DND-41 (cell line): ENCODE data around the gene TWF2.

Source experiments
- ATAC-seq: fragments of 200-7000 bp; cut with Tn5 transposase; 3 replicates; pipeline ENCODE4 v1.9.1; 2021; ENCODE audit warnings: low read depth; ENCODE audit not compliant: insufficient read depth
- DNase-seq: peaks from one replicate; pipeline ENCODE4 v3.0.0-alpha.2; 2020
- H2AFZ ChIP-seq: 2 replicates; pipeline ENCODE4 v1.6.0; 2012; ENCODE audit warnings: low read depth, low read length
- H3K27ac ChIP-seq: 2 replicates; pipeline ENCODE4 v1.5.1; 2012; ENCODE audit warnings: low read length, inconsistent platforms
- H3K27me3 ChIP-seq: fragments of 200-600 bp; sonication (generic); 2 replicates; pipeline ENCODE4 v1.6.0; 2012; ENCODE audit warnings: low read length, mild to moderate bottlenecking, inconsistent platforms; ENCODE audit not compliant: insufficient read depth, poor library complexity
- H3K36me3 ChIP-seq: 2 replicates; pipeline ENCODE4 v1.5.1; 2012; ENCODE audit warnings: low read length, inconsistent platforms; ENCODE audit not compliant: insufficient read depth
- H3K4me1 ChIP-seq: 2 replicates; pipeline ENCODE4 v1.5.1; 2012; ENCODE audit warnings: mild to moderate bottlenecking, low read length; ENCODE audit not compliant: insufficient read depth
- H3K4me2 ChIP-seq: 2 replicates; pipeline ENCODE4 v1.6.0; 2012; ENCODE audit warnings: mild to moderate bottlenecking, moderate library complexity, low read length, inconsistent platforms; ENCODE audit not compliant: insufficient read depth
- H3K4me3 ChIP-seq, 2 experiments: fragments of 200-600 bp in 1 of 2; shearing (Covaris generic) in 1 of 2; 2 replicates each; pipeline ENCODE4 v1.5.1; 2012 to 2016; ENCODE audit warnings: inconsistent platforms in 2 of 2, low read length in 2 of 2, mild to moderate bottlenecking in 2 of 2, low read depth in 1 of 2, moderate library complexity in 1 of 2
- H3K79me2 ChIP-seq: 2 replicates; pipeline ENCODE4 v1.6.0; 2012; ENCODE audit warnings: low read length, inconsistent platforms; ENCODE audit not compliant: insufficient read depth
- H3K9ac ChIP-seq: 2 replicates; pipeline ENCODE4 v1.6.0; 2012; ENCODE audit warnings: low read depth, mild to moderate bottlenecking, inconsistent platforms, low read length, moderate library complexity
- H3K9me3 ChIP-seq: 2 replicates; pipeline ENCODE4 v1.5.1; 2012; ENCODE audit warnings: low read length, moderate library complexity, mild to moderate bottlenecking, inconsistent platforms; ENCODE audit not compliant: insufficient read depth, severe bottlenecking
- H4K20me1 ChIP-seq: 2 replicates; pipeline ENCODE4 v1.6.0; 2012; ENCODE audit warnings: low read length; ENCODE audit not compliant: insufficient read depth
- CTCF ChIP-seq: IDR thresholded peaks from 2 replicates; pipeline ENCODE4 v1.5.1; 2012; ENCODE audit warnings: borderline replicate concordance, low read length, moderate library complexity, mild to moderate bottlenecking; ENCODE audit not compliant: poor library complexity, severe bottlenecking; ENCODE audit errors: extremely low read depth
- EZH2 ChIP-seq: IDR thresholded peaks from 3 replicates; pipeline ENCODE4 v1.6.1; 2012; ENCODE audit warnings: borderline replicate concordance, low read depth, mild to moderate bottlenecking, moderate library complexity, low read length, inconsistent platforms; ENCODE audit not compliant: severe bottlenecking

The TWF2 gene

GRCh38 chr3:52182196-52182595 is 56.8 kb downstream of the TWF2 start:
- DNase-seq, result no peak
- no peaks in the 10 kb centered on the region for H3K36me3 ChIP-seq
- no peak overlapping the region for H3K4me3 ChIP-seq
- no peak overlapping the region for H2AFZ ChIP-seq
- H3K9me3 ChIP-seq, result no peaks in the 10 kb centered on the region
- no peaks in the 10 kb centered on the region for H3K27me3 ChIP-seq
- TF ChIP-seq CTCF, result no peak
- TF ChIP-seq EZH2, result no peak
- no peaks in the 10 kb centered on the region for H3K79me2 ChIP-seq
- no peak overlapping the region for H3K27ac ChIP-seq
- H3K4me1 ChIP-seq, result no peaks in the 10 kb centered on the region
- no peak for ATAC-seq
- no peak overlapping the region for H3K4me2 ChIP-seq
- no peaks in the 10 kb centered on the region for H4K20me1 ChIP-seq
- no peak overlapping the region for H3K9ac ChIP-seq

- no peaks in the 10 kb centered on the region for H3K27me3 ChIP-seq
- no peak overlapping the region for H3K4me3 ChIP-seq
- H2AFZ ChIP-seq, result no peak overlapping the region
- no peak overlapping the region for H3K4me2 ChIP-seq
- H3K9me3 ChIP-seq, result no peaks in the 10 kb centered on the region
- no peaks in the 10 kb centered on the region for H4K20me1 ChIP-seq
- no peak for ATAC-seq
- no peaks in the 10 kb centered on the region for H3K36me3 ChIP-seq
- TF ChIP-seq CTCF (no peak), EZH2 (no peak)
- no peaks in the 10 kb centered on the region for H3K4me1 ChIP-seq
- DNase-seq, result no peak
- H3K9ac ChIP-seq, result no peak overlapping the region
- H3K79me2 ChIP-seq, result no peaks in the 10 kb centered on the region
- no peak overlapping the region for H3K27ac ChIP-seq
These were observed 57.4 kb downstream of the TWF2 start for GRCh38 chr3:52181543-52181942.
